Activated CD4-positive, alpha-beta T cell treated with anti-CD3 and anti-CD28 coated beads, Interleukin-2, amount 50 U/mL, for 16 hours (primary cell): ENCODE data around the gene ADAM10.
A peak's percentile ranks its signal among the peaks of the same experiment; 100 is the strongest.

Experiments
- DNase-seq: peaks from one replicate; pipeline ENCODE4 v3.0.0-alpha.2; 2020

Gene ADAM10

DNA sequence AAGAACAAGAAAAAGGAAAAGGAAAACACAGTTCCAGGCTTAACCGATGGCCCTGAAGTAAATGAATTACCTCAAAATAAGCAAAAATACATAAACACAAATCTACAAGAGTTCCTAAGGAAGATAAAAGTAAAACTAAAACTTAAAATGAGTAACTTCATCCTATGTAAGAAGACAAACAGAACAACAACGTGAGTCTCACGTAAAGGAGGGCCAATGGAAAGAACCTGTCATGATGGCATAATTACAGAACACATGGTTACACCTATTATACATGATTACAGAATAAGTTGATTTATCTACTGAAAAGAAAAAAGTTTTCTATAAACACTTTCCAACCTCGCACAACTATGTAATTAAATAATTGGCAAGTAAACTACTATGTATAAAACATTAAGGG, 42.1 kb downstream of the ADAM10 start:
- DNase-seq: no peak

DNA sequence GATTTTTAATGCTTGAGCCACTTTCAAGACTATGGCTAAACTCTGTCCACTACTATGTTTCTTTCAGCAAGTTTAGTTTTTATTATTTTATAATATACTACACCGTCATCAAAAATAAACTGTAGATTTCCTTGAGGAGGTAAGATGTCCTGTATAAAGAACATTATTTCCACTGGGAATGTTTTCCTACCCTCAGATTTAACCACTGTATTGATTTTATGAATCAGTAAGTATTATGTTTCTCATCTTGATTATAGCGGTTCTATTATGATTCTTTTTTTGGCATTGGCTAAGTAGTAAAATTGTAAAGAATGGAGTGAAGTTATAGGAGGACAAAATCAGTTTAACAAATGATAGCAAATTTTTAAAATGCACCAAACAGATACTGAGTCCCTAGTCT, 44.4 kb downstream of the ADAM10 start:
- no peak for DNase-seq

GRCh38 chr15:58704155-58704865, 45.2 kb downstream of the ADAM10 start:
- no peak for DNase-seq

GRCh38 chr15:58703610-58704009, 45.9 kb downstream of the ADAM10 start:
- peak; percentile 28 for DNase-seq

- DNase-seq: no peak
Measured at GRCh38 chr15:58702233-58702632, 47.3 kb downstream of the ADAM10 start.

DNA sequence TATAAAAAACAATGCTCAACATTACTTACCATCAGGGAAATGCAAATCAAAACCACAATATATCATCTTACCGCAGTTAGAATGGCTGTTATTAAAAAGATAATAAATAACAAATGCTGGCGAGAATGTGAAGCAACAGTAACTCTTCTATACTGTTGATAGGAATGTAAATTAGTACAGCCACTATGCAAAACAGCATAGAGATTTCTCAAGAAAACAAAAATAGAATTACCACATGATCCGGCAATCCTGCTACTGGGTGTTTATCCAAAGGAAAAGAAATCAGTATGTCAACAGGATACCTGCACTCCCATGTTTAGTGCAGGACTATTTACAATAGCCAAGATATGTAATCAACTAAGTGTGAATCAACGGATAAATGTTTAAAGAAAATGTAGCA, 48.1 kb downstream of the ADAM10 start:
- DNase-seq: no peak

- peak; percentile 12 for DNase-seq
Measured at GRCh38 chr15:58699769-58700168, 49.7 kb downstream of the ADAM10 start.

GRCh38 chr15:58698887-58699641, 50.4 kb downstream of the ADAM10 start:
- DNase-seq: peak; percentile 35

GRCh38 chr15:58697220-58697619, 52.3 kb downstream of the ADAM10 start:
- no peak for DNase-seq

- DNase-seq: no peak
Measured at GRCh38 chr15:58696738-58697137, 52.8 kb downstream of the ADAM10 start.

DNA sequence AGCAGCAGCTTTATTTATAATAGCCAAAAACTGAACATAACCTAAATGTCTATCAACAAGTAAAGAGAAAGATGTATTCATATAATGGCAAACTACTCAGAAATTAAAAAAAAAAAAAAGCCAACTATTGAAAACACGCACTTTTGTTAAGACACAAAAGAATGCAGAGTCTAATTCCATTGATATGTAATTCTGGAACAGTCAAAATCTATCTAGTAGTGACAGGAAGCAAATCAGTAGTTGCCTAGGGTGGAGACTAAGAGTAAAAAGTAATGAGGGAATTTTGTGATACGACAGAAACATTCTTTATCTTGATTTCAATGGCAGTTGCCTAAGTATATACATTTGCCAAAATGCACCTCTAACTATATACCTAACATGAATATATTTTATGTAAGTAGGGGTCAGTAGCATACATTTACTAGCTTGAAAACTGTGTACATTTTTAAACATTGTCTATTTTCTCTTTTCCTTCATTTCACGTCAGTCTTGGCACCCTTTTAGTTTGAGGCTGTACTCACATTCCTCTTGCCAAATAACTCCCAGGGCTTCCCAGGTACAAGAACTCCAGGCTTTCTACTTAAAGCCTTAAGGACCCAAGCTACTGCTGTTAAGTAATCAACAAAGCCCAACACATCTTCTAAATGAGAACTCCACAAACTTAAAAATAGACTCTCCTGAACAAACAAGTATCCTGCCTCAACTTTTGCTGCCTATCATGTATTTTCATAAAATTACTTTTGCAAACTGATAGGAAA, 54.7 kb downstream of the ADAM10 start:
- DNase-seq: no peak

- DNase-seq: no peak
Measured at GRCh38 chr15:58690703-58691102, 58.8 kb downstream of the ADAM10 start.

DNA sequence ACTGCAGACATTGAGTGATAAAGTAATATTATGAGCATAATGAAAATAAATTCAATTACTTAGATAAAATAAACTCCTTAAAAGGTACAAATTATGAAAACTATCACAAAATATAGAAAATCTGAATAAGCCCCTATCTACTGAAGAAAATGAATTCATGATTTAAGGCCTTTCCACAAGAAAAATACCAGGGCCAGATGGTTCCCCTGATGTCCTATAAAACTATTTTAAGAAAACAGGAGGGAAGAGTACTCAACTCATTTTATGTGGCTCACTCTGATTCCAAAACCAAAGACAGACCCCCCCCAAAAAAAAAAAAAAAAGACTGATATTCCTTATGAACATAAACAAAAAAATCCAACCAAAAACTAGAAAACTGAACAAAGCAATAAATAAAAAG, 59.9 kb downstream of the ADAM10 start:
- no peak for DNase-seq

DNA sequence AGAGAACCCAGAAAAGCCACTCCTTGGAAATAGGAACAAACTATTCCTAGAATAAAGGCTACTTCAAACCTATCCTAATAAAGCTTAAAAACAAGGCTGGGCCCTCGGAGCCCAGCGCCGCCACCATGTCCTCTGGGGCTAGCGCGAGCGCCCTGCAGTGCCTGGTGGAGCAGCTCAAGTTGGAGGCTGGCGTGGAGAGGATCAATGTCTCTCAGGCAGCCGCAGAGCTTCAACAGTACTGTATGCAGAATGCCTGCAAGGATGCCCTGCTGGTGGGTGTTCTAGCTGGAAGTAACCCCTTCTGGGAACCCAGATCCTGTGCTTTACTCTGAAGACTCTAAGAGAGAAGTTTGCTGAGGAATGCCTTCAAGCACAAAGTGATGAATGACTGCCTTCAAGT, 63.2 kb downstream of the ADAM10 start:
- no peak for DNase-seq

DNA sequence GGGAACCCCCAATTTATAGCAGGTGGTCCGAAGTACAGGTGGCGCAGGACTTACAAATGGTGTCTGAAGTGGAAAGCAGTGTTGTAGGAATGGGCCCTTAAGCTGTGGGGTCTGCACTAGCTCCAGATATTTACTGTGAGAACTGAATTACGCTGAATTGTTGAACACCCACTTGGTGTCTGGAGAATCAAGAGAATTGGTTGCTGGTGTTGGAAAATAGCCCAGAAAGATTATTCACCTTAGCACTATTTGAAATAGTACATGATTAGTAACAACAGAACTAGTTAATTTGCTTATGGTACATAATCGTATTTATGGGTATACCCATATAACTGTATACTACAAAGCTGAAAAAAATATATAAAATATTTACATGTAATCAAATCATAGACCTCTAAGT, 64.8 kb downstream of the ADAM10 start:
- DNase-seq: no peak

GRCh38 chr15:58684036-58684710, 65.3 kb downstream of the ADAM10 start:
- DNase-seq: no peak

GRCh38 chr15:58682234-58682633, 67.3 kb downstream of the ADAM10 start:
- no peak for DNase-seq

DNA sequence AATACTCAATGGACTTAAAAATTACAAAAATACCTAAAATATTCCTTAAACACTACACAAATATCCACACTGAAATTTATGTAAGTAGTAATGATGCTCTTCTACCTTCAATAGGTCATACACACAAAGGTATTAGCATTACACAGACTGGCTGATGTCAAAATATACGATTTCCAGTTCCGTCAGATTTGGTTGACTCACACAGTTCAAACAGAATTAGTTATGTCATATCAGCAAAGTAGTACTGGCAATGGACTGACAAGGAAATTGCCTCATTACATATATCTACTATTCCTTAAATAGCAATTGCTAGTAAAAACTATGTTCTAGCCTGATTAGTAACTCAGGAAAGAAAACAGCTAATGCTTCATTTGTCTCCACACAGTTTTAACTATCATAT, 70.8 kb downstream of the ADAM10 start:
- DNase-seq: no peak

DNA sequence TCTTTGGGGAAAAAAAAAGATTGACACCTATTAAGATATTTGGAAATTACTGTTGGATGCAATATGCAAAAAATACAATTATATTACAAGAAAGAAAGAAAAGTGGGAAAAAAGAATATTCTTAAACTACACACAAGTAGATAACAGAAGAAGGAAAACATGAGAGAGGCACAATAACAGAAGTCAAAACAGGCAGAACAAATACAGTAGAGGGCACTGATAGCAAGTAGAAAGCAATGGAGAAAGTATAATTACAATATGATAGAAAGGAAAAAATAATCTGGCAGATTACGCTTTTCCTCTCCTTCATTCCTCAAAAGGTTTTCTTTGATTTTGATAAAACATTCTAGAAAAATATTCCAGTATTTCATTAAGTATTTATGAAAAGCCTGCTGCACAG, 72.1 kb downstream of the ADAM10 start:
- DNase-seq: no peak

GRCh38 chr15:58676766-58677165, 72.7 kb downstream of the ADAM10 start:
- DNase-seq: no peak

DNA sequence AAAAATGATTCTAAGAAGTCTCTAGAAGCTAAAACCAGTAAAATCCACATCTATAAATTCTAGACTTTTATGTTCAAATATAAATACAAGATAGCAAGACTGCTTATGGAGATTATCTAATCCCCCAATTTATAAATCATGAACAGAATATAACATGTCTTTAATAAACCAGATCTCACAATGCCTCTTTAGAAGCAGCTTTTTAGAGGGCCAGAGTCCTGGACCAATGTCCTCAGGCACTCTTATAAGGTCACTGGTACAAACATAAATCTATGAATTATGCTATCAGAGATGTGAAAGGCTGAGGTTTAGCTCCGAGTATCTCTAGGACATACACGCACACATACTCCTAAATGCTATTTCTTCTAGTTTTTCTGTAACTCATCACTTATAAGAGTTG, 78.3 kb downstream of the ADAM10 start:
- no peak for DNase-seq

DNA sequence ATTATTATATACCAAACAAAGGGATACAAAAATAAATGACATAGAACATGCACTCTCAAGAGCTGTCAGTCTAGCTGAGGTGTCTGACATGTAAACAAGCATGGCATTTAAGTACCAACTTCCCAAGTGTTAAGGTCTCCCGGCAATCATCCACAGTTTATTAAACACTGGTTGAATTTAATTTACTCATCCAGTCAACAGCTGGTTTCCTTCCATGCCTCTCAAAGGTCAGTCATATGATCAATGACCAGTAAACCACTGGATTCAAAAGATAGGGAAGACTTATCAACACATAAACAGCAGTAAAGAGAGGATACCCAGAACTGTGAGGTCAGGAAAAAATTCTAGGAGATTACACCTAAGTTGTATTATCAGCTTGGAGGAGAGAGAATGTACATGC, 80.4 kb downstream of the ADAM10 start:
- DNase-seq: no peak

- no peak for DNase-seq
Measured at GRCh38 chr15:58666957-58667356, 82.5 kb downstream of the ADAM10 start.
